D721Med (cell line): ENCODE measurements around the gene MRC2.

Experiments
- DNase-seq: peaks from one replicate; pipeline ENCODE4 v3.0.0; 2011; ENCODE audit warnings: low spot score; ENCODE audit not compliant: insufficient read length
- FAIRE-seq: peaks from 2 replicates; lab custom pipeline; 2011; peaks lifted over from hg19 to GRCh38; lab: Jason Lieb, UNC
- TF ChIP-seq, protein P1 (sequence below): IDR thresholded peaks from 2 replicates; pipeline ENCODE4 v1.5.1; 2012; ENCODE audit warnings: mild to moderate bottlenecking, control low read depth; ENCODE audit not compliant: insufficient read depth; ENCODE audit errors: missing control alignments

MRC2 gene

DNA sequence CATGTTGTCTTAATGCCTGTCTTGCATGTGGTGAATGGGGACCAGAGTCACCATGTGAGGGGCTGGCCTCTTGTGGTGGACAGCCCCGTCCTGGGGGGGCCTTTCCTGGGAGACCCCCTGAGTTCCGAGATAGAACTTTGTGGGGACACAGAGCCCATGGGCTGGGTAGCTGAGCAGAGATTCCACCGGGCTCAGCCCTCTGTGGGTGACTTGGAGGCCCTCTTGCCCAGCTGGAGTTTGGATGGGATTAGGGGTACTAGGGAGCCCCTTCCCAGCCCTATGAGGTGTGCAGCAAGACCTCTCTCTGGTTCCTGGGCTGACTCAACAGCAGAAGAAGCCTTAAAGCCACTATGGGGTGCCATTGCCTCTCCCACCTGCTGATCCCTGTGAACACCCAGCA lies 38.1 kb downstream of the MRC2 start:
- TF ChIP-seq, protein P1, sequence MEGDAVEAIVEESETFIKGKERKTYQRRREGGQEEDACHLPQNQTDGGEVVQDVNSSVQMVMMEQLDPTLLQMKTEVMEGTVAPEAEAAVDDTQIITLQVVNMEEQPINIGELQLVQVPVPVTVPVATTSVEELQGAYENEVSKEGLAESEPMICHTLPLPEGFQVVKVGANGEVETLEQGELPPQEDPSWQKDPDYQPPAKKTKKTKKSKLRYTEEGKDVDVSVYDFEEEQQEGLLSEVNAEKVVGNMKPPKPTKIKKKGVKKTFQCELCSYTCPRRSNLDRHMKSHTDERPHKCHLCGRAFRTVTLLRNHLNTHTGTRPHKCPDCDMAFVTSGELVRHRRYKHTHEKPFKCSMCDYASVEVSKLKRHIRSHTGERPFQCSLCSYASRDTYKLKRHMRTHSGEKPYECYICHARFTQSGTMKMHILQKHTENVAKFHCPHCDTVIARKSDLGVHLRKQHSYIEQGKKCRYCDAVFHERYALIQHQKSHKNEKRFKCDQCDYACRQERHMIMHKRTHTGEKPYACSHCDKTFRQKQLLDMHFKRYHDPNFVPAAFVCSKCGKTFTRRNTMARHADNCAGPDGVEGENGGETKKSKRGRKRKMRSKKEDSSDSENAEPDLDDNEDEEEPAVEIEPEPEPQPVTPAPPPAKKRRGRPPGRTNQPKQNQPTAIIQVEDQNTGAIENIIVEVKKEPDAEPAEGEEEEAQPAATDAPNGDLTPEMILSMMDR, result no peak
- DNase-seq (no peak), FAIRE-seq (no peak)

DNA sequence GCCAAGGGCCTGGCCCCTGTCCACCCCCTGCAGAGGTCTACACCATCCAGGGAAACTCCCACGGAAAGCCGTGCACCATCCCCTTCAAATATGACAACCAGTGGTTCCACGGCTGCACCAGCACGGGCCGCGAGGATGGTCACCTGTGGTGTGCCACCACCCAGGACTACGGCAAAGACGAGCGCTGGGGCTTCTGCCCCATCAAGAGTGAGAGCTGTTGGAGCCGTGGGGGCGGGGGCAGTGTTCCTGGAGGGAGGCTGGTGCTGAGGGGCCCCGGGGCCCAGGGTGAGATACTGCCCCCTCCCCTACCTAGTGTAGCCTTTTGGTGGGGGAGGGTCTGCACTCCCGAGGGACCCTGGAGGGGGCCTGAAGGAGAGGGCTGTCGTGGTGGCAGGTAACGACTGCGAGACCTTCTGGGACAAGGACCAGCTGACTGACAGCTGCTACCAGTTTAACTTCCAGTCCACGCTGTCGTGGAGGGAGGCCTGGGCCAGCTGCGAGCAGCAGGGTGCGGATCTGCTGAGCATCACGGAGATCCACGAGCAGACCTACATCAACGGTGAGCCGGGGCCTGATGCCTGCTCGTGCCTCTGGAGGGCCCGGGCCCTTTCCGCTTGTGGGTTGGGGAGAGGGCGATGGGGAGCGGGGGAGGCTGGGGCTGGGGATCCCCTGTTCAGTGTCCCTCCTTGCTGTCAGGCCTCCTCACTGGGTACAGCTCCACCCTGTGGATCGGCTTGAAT lies 38.8 kb downstream of the MRC2 start:
- FAIRE-seq, result no peak
- TF ChIP-seq, protein P1, result no peak
- no peak for DNase-seq

DNA sequence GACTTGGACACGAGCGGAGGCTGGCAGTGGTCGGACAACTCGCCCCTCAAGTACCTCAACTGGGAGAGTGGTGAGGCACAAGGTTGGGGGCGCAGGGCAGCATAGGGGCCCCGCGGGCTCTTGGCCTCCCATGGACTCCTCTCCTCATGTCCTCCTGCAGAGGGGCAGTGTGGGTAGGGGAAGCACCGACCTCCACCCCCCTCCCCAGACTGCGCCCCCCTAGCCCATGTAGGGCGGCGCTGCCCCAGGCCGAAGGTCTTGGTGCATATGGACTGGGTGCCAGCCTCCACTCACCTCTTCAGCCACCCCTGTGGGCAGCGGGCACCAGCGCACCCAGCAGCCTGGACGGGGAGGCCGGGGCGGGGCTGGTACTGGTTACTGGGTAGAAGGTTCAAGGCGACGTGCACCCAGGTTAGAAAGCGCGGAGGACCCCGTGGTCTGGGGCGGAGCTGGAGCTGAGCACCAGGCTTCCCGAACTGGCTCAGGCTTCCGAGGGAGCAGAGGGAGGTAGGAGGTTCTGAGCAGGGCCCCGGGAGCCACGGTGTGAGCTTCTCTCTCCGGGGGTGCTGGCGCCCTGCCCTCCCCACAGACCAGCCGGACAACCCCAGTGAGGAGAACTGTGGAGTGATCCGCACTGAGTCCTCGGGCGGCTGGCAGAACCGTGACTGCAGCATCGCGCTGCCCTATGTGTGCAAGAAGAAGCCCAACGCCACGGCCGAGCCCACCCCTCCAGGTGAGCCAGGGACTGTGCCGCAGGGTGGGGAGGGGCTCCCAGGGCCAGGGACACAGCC lies 39.5 kb downstream of the MRC2 start:
- DNase-seq (no peak), FAIRE-seq (no peak)
- TF ChIP-seq, protein P1, result no peak

DNA sequence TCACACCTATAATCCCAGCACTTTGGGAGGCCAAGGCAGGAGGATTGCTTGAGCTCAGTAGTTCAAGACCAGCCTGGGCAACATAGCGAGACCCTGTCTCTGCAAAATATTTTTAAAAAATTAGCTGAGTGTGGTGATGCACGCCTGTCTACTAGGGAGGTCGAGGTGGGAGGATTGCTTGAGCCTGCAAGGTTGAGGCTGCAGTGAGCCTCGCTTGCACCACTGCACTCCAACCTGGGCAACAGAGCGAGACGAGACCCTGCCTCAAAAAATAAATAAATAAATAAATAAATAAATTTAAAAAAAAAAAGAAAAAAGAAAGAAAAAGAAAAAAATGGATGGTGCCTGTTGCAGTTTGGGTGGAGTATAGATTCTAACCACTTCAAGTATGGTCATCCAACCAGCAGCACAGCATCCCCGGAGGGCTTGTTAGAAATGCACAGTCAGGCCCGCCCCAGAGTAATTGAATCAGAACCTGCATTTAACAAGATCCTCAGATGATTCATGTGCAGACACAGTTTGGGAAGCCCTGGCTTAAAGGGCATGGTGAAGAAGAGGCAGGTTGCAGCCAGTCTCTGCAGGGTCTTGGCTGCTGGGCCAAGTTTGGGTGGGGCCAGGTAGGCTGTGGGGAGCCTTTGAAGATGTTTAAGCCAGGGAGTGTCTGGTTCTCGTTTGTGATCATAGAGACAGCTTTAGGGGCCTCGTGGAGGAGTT lies 40.8 kb downstream of the MRC2 start:
- no peak for DNase-seq
- TF ChIP-seq, protein P1, result no peak
- FAIRE-seq, result no peak

DNA sequence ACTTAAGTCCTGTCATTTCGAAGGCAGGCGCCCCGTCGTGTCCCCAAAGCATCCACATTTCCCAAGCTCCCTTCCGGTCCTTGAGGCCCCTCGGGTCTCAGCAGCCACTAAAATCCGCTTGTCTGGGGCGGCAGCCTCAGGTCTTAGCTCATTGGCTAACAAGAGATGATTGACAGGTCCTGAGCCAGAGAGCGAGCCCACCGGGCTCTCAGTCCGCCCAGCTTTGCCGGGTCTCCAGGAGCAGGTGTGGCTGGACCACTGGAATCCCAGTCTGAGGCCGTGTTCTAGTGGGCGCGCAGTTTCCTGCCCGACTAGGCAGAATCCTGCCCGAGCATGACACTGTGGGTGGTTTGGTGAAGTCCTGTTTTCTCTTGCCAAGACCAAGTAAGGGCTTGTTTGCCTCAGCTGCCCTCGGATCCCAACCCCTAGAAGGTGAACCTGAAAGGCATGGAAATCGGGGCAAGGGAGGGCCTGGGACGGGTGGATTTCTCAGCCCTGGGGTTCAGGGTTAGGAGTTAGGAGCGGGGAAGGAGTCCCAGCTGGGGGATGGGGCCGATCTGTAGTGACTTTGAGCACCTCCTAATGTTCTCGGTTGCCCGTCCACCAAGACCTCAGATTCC lies 42.8 kb downstream of the MRC2 start:
- FAIRE-seq (no peak), DNase-seq (no peak)
- TF ChIP-seq, protein P1, result no peak

DNA sequence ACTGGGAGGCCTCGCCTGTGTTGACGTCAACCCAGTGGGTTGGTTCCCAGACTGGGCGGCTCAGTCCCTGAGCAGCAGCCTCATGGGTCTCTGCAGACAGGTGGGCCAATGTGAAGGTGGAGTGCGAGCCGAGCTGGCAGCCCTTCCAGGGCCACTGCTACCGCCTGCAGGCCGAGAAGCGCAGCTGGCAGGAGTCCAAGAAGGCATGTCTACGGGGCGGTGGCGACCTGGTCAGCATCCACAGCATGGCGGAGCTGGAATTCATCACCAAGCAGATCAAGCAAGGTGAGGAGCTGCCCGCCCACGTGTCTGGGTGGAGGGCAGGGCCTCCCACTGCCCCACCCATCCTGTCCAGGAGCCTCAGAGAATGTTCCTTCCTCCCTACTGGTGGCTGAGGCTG lies 44.1 kb downstream of the MRC2 start:
- FAIRE-seq (no peak), DNase-seq (no peak)
- TF ChIP-seq, protein P1, result no peak
